ENCODE data around the gene FITM1.

- no peak for TF ChIP-seq POLR2A (IDR thresholded peaks at IDR 0.05)
- TF ChIP-seq, protein P1, sequence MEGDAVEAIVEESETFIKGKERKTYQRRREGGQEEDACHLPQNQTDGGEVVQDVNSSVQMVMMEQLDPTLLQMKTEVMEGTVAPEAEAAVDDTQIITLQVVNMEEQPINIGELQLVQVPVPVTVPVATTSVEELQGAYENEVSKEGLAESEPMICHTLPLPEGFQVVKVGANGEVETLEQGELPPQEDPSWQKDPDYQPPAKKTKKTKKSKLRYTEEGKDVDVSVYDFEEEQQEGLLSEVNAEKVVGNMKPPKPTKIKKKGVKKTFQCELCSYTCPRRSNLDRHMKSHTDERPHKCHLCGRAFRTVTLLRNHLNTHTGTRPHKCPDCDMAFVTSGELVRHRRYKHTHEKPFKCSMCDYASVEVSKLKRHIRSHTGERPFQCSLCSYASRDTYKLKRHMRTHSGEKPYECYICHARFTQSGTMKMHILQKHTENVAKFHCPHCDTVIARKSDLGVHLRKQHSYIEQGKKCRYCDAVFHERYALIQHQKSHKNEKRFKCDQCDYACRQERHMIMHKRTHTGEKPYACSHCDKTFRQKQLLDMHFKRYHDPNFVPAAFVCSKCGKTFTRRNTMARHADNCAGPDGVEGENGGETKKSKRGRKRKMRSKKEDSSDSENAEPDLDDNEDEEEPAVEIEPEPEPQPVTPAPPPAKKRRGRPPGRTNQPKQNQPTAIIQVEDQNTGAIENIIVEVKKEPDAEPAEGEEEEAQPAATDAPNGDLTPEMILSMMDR (IDR thresholded peaks at IDR 0.05): no peak
These were observed 6.4 kb downstream of the FITM1 start for GRCh38 chr14:24136684-24137528.
